ENCODE data around the gene DGKB.

The DGKB gene

DNA sequence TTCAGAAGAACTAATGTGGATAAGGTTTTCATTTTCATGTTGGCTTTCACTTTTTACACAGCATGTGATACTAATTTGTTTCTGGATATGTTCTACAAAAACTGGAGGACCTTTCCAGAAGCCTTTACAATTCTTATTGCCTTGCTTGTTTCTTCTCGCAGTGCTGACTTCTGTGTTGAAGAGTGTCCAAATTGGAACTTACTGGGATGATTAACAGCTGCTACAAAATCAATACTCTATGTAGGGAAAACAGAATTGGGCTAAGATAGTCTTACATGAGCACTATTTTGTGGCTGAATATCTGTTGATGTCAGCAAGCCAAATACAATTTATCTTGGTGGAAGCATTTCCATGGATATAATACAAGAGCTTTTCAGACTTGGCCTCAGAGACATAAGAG is 351.2 kb downstream of the DGKB start:
- Mint-ChIP-seq H3K36me3 (ENCODE audit: low read depth) (no peaks in the 10 kb centered on the region), H3K9me3 (peaks cover 6% of the 10 kb centered on the region), H3K27me3 (no peaks in the 10 kb centered on the region), H3K27ac (no peak overlapping the region), H3K4me3 (no peak overlapping the region), H3K4me1 (ENCODE audit: low read depth) (no peaks in the 10 kb centered on the region)
- no peak for DNase-seq

GRCh38 chr7:14542624-14543023 is 359.9 kb downstream of the DGKB start:
- DNase-seq, result no peak
- no peak overlapping the region for H3K4me3 Mint-ChIP-seq
- H3K9me3 Mint-ChIP-seq, result peaks cover 2% of the 10 kb centered on the region
- H3K4me1 Mint-ChIP-seq (ENCODE audit: low read depth), result no peaks in the 10 kb centered on the region
- H3K27ac Mint-ChIP-seq, result no peak overlapping the region
- no peaks in the 10 kb centered on the region for H3K36me3 Mint-ChIP-seq (ENCODE audit: low read depth)
- H3K27me3 Mint-ChIP-seq, result no peaks in the 10 kb centered on the region

DNA sequence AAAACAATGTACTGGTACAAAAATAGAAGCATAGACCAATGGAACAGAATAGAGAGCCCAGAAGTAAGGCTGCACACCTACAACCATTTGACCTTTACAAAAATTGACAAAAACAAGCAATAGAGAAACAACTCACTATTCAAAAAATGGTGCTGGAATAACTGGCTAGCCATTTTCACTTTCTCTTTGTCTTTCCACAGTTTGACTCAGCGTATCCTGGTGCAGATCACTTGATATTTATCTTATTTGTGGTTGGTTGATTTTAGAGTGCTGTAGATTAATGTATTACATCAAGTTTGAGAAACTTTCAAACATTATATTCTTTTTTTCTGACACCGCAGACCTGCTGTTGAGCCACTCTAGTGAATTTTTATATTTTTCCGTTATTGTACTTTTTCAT is 381.4 kb downstream of the DGKB start:
- Mint-ChIP-seq H3K36me3 (ENCODE audit: low read depth) (no peaks in the 10 kb centered on the region), H3K27me3 (no peaks in the 10 kb centered on the region), H3K4me1 (ENCODE audit: low read depth) (no peaks in the 10 kb centered on the region), H3K27ac (no peak overlapping the region), H3K4me3 (no peak overlapping the region), H3K9me3 (peaks cover 10% of the 10 kb centered on the region)
- DNase-seq, result no peak

DNA sequence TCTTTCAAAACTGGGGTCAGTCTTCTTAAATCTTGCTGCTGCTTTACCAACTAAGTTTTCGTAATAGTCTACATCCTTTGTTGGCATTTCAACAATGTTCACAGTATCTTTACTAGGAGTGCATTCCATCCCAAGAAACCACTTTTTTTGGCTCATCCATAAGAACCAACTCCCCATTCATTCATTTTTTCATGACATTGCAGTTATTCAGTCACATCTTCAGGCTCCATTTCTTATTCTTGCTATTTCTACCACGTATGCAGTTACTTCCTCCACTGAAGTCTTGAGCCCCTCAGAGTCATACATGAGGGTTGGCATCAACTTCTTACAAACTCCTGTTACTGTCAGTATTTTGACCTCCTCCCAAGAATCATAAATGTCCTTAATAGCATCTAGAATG is 392.3 kb downstream of the DGKB start:
- Mint-ChIP-seq H3K4me1 (ENCODE audit: low read depth) (peaks cover 4% of the 10 kb centered on the region), H3K4me3 (no peak overlapping the region), H3K36me3 (ENCODE audit: low read depth) (no peaks in the 10 kb centered on the region), H3K9me3 (peaks cover 10% of the 10 kb centered on the region), H3K27me3 (no peaks in the 10 kb centered on the region), H3K27ac (no peak overlapping the region)
- no peak for DNase-seq

GRCh38 chr7:14507617-14508016 is 394.9 kb downstream of the DGKB start:
- Mint-ChIP-seq H3K4me3 (no peak overlapping the region), H3K27ac (no peak overlapping the region), H3K9me3 (peaks cover 10% of the 10 kb centered on the region), H3K27me3 (no peaks in the 10 kb centered on the region), H3K36me3 (ENCODE audit: low read depth) (no peaks in the 10 kb centered on the region), H3K4me1 (ENCODE audit: low read depth) (peaks cover 4% of the 10 kb centered on the region)
- DNase-seq, result no peak

GRCh38 chr7:14505906-14506305 is 396.6 kb downstream of the DGKB start:
- Mint-ChIP-seq H3K4me1 (ENCODE audit: low read depth) (no peaks in the 10 kb centered on the region), H3K9me3 (peaks cover 6% of the 10 kb centered on the region), H3K36me3 (ENCODE audit: low read depth) (no peaks in the 10 kb centered on the region), H3K27me3 (no peaks in the 10 kb centered on the region), H3K4me3 (no peak overlapping the region), H3K27ac (no peak overlapping the region)
- DNase-seq, result no peak

- Mint-ChIP-seq H3K27me3 (no peaks in the 10 kb centered on the region), H3K27ac (no peak overlapping the region), H3K4me3 (no peak overlapping the region), H3K36me3 (ENCODE audit: low read depth) (no peaks in the 10 kb centered on the region), H3K9me3 (no peaks in the 10 kb centered on the region), H3K4me1 (ENCODE audit: low read depth) (no peaks in the 10 kb centered on the region)
- no peak for DNase-seq
Measured at GRCh38 chr7:14504134-14504533, 398.4 kb downstream of the DGKB start.

DNA sequence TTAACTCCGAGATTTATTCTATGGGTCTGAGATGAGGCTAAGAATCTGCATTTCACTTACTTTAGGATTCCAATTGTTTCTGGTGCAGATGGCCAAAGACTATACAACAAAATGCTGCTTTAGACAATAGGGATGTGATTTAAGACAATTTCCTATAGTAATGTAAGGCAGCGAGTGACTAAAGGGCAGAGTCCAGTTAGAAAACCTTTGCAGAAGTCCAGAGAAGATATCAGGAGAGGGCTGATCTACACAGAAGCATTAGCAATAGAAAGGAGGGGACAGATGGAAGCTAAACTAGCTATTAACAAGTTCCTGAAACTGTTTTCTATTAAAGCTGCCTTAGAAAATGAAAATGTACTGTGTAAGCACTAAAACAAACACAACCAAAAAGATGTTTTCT is 398.9 kb downstream of the DGKB start:
- DNase-seq, result no peak
- Mint-ChIP-seq H3K4me1 (ENCODE audit: low read depth) (no peaks in the 10 kb centered on the region), H3K36me3 (ENCODE audit: low read depth) (no peaks in the 10 kb centered on the region), H3K9me3 (no peaks in the 10 kb centered on the region), H3K27ac (no peak overlapping the region), H3K27me3 (no peaks in the 10 kb centered on the region), H3K4me3 (no peak overlapping the region)

DNA sequence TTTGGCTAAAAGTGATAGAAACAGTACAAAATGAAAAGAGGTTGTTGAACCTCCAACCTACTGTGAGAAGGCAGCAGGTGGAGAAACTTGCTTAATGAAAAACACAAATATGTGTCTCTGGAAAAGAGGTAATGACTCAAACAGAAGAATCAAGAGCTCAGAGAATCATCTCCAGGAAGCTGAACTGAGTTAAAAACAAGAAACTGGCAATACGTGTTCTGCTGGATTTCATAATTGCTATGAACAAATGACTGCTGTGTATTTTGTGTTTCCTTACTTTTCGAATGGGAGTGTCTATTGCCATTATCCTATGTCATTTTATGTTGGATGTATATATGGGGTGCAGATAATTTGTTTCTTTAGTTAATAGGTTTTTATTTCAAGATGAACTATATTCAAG is 401.1 kb downstream of the DGKB start:
- DNase-seq, result no peak
- H3K27me3 Mint-ChIP-seq, result no peaks in the 10 kb centered on the region
- no peaks in the 10 kb centered on the region for H3K36me3 Mint-ChIP-seq (ENCODE audit: low read depth)
- no peak overlapping the region for H3K27ac Mint-ChIP-seq
- no peaks in the 10 kb centered on the region for H3K4me1 Mint-ChIP-seq (ENCODE audit: low read depth)
- no peaks in the 10 kb centered on the region for H3K9me3 Mint-ChIP-seq
- H3K4me3 Mint-ChIP-seq, result no peak overlapping the region

DNA sequence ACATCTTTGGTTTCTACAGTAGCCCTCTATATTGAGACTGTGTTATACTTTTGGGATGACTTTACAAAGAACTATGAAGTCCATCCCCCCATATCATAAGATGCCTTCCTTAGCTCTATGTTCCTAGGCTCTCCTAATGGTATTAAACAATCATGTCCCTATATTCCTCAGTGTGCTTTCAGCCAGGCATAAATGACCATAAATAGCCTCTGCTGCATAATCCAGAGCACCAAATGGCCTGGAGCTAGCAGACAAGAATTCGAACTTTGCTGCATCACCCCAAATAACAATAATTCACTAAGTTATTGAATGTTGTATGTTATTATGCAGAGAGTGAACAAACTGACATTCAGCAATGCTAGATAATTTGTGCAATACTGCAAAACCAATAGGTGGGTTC is 405.2 kb downstream of the DGKB start:
- H3K9me3 Mint-ChIP-seq, result no peaks in the 10 kb centered on the region

GRCh38 chr7:14495633-14496032 is 406.9 kb downstream of the DGKB start:
- no peak overlapping the region for H3K4me3 Mint-ChIP-seq
- no peaks in the 10 kb centered on the region for H3K9me3 Mint-ChIP-seq
- no peaks in the 10 kb centered on the region for H3K4me1 Mint-ChIP-seq (ENCODE audit: low read depth)
- no peaks in the 10 kb centered on the region for H3K27me3 Mint-ChIP-seq
- no peak for DNase-seq
- H3K36me3 Mint-ChIP-seq (ENCODE audit: low read depth), result no peaks in the 10 kb centered on the region
- H3K27ac Mint-ChIP-seq, result no peak overlapping the region

More for the DNA sequence above, 405.2 kb downstream of the DGKB start:
- H3K27me3 Mint-ChIP-seq, result no peaks in the 10 kb centered on the region
- DNase-seq, result no peak
- no peaks in the 10 kb centered on the region for H3K4me1 Mint-ChIP-seq (ENCODE audit: low read depth)
- H3K36me3 Mint-ChIP-seq (ENCODE audit: low read depth), result no peaks in the 10 kb centered on the region
- no peak overlapping the region for H3K4me3 Mint-ChIP-seq
- H3K27ac Mint-ChIP-seq, result no peak overlapping the region

DNA sequence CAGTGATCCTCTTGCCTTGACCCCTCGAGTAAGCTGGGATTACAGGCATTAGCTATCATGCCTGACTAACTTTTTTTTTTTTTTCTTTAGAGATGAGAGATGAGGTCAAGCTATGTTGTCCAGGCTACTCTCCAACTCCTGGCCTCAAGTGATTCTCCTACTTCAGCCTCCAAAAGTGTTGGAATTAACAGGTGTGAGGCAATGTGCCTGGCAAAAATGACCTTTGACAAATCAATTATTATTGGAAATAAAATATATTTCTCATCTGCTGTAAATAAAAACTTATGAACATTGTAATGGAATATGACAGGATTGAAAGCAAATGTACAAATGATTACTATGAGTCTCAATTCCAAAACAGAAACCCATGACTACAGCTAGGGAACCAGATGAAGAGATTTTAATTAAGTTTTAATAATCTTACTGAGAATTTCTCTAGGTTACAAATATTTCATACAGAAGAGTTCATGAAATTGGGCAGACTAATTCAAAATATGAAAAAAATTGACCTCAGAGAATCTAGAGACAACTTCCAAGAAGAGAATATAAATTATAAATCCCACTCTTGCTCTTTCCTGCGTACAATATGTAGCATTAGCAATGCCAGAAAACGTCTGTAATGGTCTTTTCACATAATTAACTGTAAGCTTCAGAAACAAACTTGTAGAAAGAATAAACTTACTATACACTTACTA is 414.7 kb downstream of the DGKB start:
- Mint-ChIP-seq H3K36me3 (ENCODE audit: low read depth) (no peaks in the 10 kb centered on the region), H3K27me3 (no peaks in the 10 kb centered on the region), H3K4me3 (no peak overlapping the region), H3K4me1 (ENCODE audit: low read depth) (no peaks in the 10 kb centered on the region), H3K9me3 (no peaks in the 10 kb centered on the region), H3K27ac (no peak overlapping the region)
- DNase-seq, result no peak

GRCh38 chr7:14483663-14484062 is 418.9 kb downstream of the DGKB start:
- Mint-ChIP-seq H3K27ac (no peak overlapping the region), H3K9me3 (no peaks in the 10 kb centered on the region), H3K4me3 (no peak overlapping the region), H3K27me3 (no peaks in the 10 kb centered on the region), H3K4me1 (ENCODE audit: low read depth) (no peaks in the 10 kb centered on the region), H3K36me3 (ENCODE audit: low read depth) (no peaks in the 10 kb centered on the region)
- DNase-seq, result no peak

- Mint-ChIP-seq H3K4me3 (no peak overlapping the region), H3K27ac (no peak overlapping the region), H3K27me3 (no peaks in the 10 kb centered on the region), H3K36me3 (ENCODE audit: low read depth) (no peaks in the 10 kb centered on the region), H3K4me1 (ENCODE audit: low read depth) (no peaks in the 10 kb centered on the region), H3K9me3 (no peaks in the 10 kb centered on the region)
- no peak for DNase-seq
Measured at GRCh38 chr7:14480281-14480680, 422.3 kb downstream of the DGKB start.

- no peaks in the 10 kb centered on the region for H3K36me3 Mint-ChIP-seq (ENCODE audit: low read depth)
- H3K9me3 Mint-ChIP-seq, result peaks cover 2% of the 10 kb centered on the region
- H3K4me3 Mint-ChIP-seq, result no peak overlapping the region
- no peaks in the 10 kb centered on the region for H3K4me1 Mint-ChIP-seq (ENCODE audit: low read depth)
- no peak overlapping the region for H3K27ac Mint-ChIP-seq
- DNase-seq, result no peak
- H3K27me3 Mint-ChIP-seq, result no peaks in the 10 kb centered on the region
Measured at GRCh38 chr7:14478834-14479510, 423.6 kb downstream of the DGKB start.
